ENCODE measurements around the gene LRCOL1.

The LRCOL1 gene

DNA sequence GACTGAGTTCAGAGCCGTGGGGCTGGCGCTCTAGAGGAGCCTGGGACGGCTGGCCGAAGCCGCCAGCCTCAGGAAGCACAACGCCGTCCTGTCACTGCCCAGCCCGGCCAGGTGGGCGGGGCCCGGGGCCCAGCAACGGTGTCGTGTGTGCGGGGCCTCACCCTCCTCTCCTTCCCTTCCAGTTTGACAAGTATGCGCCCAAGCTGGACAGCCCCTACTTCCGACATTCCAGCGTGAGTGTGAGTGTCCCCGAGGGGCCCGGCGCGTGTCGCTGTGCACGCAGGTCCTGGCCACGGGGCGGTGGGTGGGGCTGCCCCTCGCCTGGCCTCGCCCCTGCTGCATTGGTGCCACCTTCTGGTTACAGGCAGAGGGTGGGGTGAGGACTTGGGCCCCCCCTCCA, 38.3 kb downstream of the LRCOL1 start:
- no peaks in the 10 kb centered on the region for H3K4me1 ChIP-seq (ENCODE audit: low read length)
- no peaks in the 10 kb centered on the region for H3F3A ChIP-seq (ENCODE audit: insufficient read depth, low read length)
- no peak overlapping the region for H3K4me2 ChIP-seq (ENCODE audit: low read depth, low read length)
- H3K36me3 ChIP-seq (replicated peaks; ENCODE audit: insufficient read depth, low read length) = no peaks in the 10 kb centered on the region
- TF ChIP-seq EZH2phosphoT487 (IDR thresholded peaks at IDR 0.05; ENCODE audit: low read length) (no peak), EZH2 (optimal IDR thresholded peaks at IDR 0.05; ENCODE audit: low read depth, low read length) (no peak)
- TF ChIP-seq, protein P1, sequence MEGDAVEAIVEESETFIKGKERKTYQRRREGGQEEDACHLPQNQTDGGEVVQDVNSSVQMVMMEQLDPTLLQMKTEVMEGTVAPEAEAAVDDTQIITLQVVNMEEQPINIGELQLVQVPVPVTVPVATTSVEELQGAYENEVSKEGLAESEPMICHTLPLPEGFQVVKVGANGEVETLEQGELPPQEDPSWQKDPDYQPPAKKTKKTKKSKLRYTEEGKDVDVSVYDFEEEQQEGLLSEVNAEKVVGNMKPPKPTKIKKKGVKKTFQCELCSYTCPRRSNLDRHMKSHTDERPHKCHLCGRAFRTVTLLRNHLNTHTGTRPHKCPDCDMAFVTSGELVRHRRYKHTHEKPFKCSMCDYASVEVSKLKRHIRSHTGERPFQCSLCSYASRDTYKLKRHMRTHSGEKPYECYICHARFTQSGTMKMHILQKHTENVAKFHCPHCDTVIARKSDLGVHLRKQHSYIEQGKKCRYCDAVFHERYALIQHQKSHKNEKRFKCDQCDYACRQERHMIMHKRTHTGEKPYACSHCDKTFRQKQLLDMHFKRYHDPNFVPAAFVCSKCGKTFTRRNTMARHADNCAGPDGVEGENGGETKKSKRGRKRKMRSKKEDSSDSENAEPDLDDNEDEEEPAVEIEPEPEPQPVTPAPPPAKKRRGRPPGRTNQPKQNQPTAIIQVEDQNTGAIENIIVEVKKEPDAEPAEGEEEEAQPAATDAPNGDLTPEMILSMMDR (IDR thresholded peaks at IDR 0.05; ENCODE audit: low read length) = no peak
- H3K27me3 ChIP-seq (replicated peaks; ENCODE audit: insufficient read depth, low read length) = no peaks in the 10 kb centered on the region
- DNase-seq = no peak
- H3K9me3 ChIP-seq (replicated peaks; ENCODE audit: insufficient read depth, low read length) = no peaks in the 10 kb centered on the region
- no peak overlapping the region for H3K27ac ChIP-seq (ENCODE audit: low read length)
- H2AFZ ChIP-seq (ENCODE audit: low read length) = no peak overlapping the region
- no peaks in the 10 kb centered on the region for H3K79me2 ChIP-seq (ENCODE audit: low read length)
- no peak overlapping the region for H3K4me3 ChIP-seq (ENCODE audit: low read length)
- H3K9me2 ChIP-seq (replicated peaks; ENCODE audit: insufficient read depth, low read length) = no peaks in the 10 kb centered on the region
- no peak overlapping the region for H3K9ac ChIP-seq (ENCODE audit: low read length)
- H4K20me1 ChIP-seq (ENCODE audit: insufficient read depth, low read length) = no peaks in the 10 kb centered on the region

DNA sequence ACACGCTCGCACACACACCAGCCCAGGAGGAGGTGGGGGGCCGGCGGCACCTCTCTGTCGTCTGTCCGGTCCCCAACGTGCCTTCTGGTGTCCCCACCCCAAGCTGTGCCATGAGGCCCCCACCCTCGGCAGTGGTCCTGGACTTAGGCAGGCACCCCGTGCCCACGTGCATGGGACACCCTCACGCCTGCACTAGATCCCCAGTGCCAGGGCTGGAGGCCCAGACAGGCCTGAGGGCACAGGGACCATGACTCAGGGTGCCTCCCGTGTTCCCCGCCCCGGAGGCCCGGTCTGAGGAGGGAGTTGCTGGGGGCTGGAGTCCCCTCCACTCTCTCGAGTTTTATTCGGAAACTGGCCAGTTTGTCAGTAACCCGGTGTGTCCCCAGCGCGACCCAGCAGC, 38.8 kb downstream of the LRCOL1 start:
- Histone ChIP-seq H3K36me3 (replicated peaks; ENCODE audit: insufficient read depth, low read length) (no peaks in the 10 kb centered on the region), H3K4me2 (ENCODE audit: low read depth, low read length) (no peak overlapping the region), H4K20me1 (ENCODE audit: insufficient read depth, low read length) (no peaks in the 10 kb centered on the region), H3K4me1 (ENCODE audit: low read length) (no peaks in the 10 kb centered on the region), H3K4me3 (ENCODE audit: low read length) (no peak overlapping the region), H3K9ac (ENCODE audit: low read length) (no peak overlapping the region), H3K27me3 (replicated peaks; ENCODE audit: insufficient read depth, low read length) (no peaks in the 10 kb centered on the region), H2AFZ (ENCODE audit: low read length) (no peak overlapping the region), H3K9me3 (replicated peaks; ENCODE audit: insufficient read depth, low read length) (no peaks in the 10 kb centered on the region), H3K9me2 (replicated peaks; ENCODE audit: insufficient read depth, low read length) (no peaks in the 10 kb centered on the region), H3K79me2 (ENCODE audit: low read length) (no peaks in the 10 kb centered on the region), H3K27ac (ENCODE audit: low read length) (no peak overlapping the region), H3F3A (ENCODE audit: insufficient read depth, low read length) (no peaks in the 10 kb centered on the region)
- TF ChIP-seq EZH2 (optimal IDR thresholded peaks at IDR 0.05; ENCODE audit: low read depth, low read length) (no peak), EZH2phosphoT487 (IDR thresholded peaks at IDR 0.05; ENCODE audit: low read length) (no peak)
- TF ChIP-seq, protein P1 (IDR thresholded peaks at IDR 0.05; ENCODE audit: low read length) = no peak
- no peak for DNase-seq

DNA sequence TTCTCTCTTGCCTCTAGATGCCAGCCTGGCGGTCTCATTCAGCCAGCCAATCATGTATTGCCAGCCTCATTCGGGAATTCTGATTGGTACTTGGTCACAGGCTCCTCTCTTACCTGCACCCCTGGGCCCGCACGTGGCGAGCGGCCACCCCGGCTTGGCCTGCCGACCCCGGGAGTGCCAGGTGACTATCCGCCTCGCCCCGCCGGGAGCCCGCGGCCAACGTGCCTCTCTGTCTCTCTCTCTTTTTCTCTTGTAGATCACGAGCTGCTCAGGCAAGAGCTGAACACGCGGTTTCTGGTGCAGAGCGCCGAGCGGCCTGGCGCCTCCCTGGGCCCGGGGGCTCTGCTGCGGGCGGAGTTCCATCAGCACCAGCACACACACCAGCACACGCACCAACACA, 39.3 kb downstream of the LRCOL1 start:
- no peaks in the 10 kb centered on the region for H3F3A ChIP-seq (ENCODE audit: insufficient read depth, low read length)
- no peak overlapping the region for H3K27ac ChIP-seq (ENCODE audit: low read length)
- H3K4me3 ChIP-seq (ENCODE audit: low read length) = no peak overlapping the region
- H4K20me1 ChIP-seq (ENCODE audit: insufficient read depth, low read length) = no peaks in the 10 kb centered on the region
- no peak overlapping the region for H3K4me2 ChIP-seq (ENCODE audit: low read depth, low read length)
- no peaks in the 10 kb centered on the region for H3K36me3 ChIP-seq (replicated peaks; ENCODE audit: insufficient read depth, low read length)
- H3K27me3 ChIP-seq (replicated peaks; ENCODE audit: insufficient read depth, low read length) = no peaks in the 10 kb centered on the region
- no peak for DNase-seq
- H3K9ac ChIP-seq (ENCODE audit: low read length) = no peak overlapping the region
- H3K9me2 ChIP-seq (replicated peaks; ENCODE audit: insufficient read depth, low read length) = no peaks in the 10 kb centered on the region
- H2AFZ ChIP-seq (ENCODE audit: low read length) = no peak overlapping the region
- no peaks in the 10 kb centered on the region for H3K79me2 ChIP-seq (ENCODE audit: low read length)
- TF ChIP-seq, protein P1 (IDR thresholded peaks at IDR 0.05; ENCODE audit: low read length) = no peak
- no peak for TF ChIP-seq EZH2 (optimal IDR thresholded peaks at IDR 0.05; ENCODE audit: low read depth, low read length)
- TF ChIP-seq EZH2phosphoT487 (IDR thresholded peaks at IDR 0.05; ENCODE audit: low read length) = no peak
- no peaks in the 10 kb centered on the region for H3K4me1 ChIP-seq (ENCODE audit: low read length)
- H3K9me3 ChIP-seq (replicated peaks; ENCODE audit: insufficient read depth, low read length) = no peaks in the 10 kb centered on the region
